K562 (cell line): ENCODE data around the gene NDFIP2. TPM values are rescaled to one million over a fixed set of nuclear protein-coding genes. Genes with fewer than 3 reads are reported as not detected.

Experiments used
- ATAC-seq: fragments of 200-7000 bp; cut with Tn5 transposase; 3 replicates; pipeline ENCODE4 v1.9.1; 2020; ENCODE audit warnings: moderate library complexity
- BruUV-seq: library from RNA; stranded (reverse); fragments of 400-500 nt; replicated peaks from 2 replicates; lab custom pipeline; 2021; lab: Mats Ljungman, UMichigan
- CTCF ChIA-PET: fragments of 300-600 bp; formaldehyde crosslinking; extraction: SDS; loops from one replicate; lab custom pipeline; 2021; ENCODE audit warnings: low intra/inter-chr PET ratio; lab: Yijun Ruan, JAX
- POLR2A ChIA-PET: fragments of 300-600, 350-650 bp; sonication (Branson Sonifier 250); formaldehyde crosslinking; extraction: SDS; loops from one replicate; lab custom pipeline; 2021; ENCODE audit warnings: antibody characterized with exemption, inconsistent platforms; lab: Yijun Ruan, JAX
- DNase-seq, 4 experiments: peaks; one replicate each; pipeline versions ENCODE4 v3.0.0 to v3.0.0-alpha.2; 2011 to 2018; ENCODE audit warnings: low spot score in 3 of 4, mixed read lengths in 3 of 4; ENCODE audit errors: extremely low read depth in 1 of 4
- FAIRE-seq: peaks from 2 replicates; lab custom pipeline; 2011; peaks lifted over from hg19 to GRCh38; lab: Jason Lieb, UNC
- H2AFZ ChIP-seq: 2 replicates; pipeline ENCODE4 v1.6.0; 2011; ENCODE audit warnings: low read depth, low read length, control low read depth, inconsistent platforms
- H3K27ac ChIP-seq: fragments of 200-600 bp; 3 replicates; pipeline ENCODE4 v1.8.0; 2011; ENCODE audit warnings: low read depth, mild to moderate bottlenecking, control low read depth, inconsistent platforms, low read length, moderate library complexity, mixed read lengths; ENCODE audit errors: extremely low read depth
- H3K27me3 ChIP-seq, 2 experiments: fragments of 300-600 bp in 1 of 2; 2 replicates in 1 of 2; 3 replicates in 1 of 2; pipeline versions ENCODE4 v1.6.0 to v1.8.0; 2011; ENCODE audit warnings: inconsistent platforms in 2 of 2, low read length in 2 of 2, mild to moderate bottlenecking in 1 of 2, mixed read lengths in 1 of 2, moderate library complexity in 1 of 2; ENCODE audit not compliant: control insufficient read depth in 2 of 2, insufficient read depth in 2 of 2
- H3K36me3 ChIP-seq: fragments of 300-600 bp; 3 replicates; pipeline ENCODE4 v1.8.0; 2011; ENCODE audit warnings: mild to moderate bottlenecking, low read length, inconsistent platforms; ENCODE audit not compliant: control insufficient read depth, insufficient read depth
- H3K4me1 ChIP-seq, 2 experiments: fragments of 200-600 bp in 1 of 2; replicated peaks in 1 of 2; 2 replicates in 1 of 2; 3 replicates in 1 of 2; pipeline versions ENCODE4 v1.5.1 to v1.8.0; 2011; ENCODE audit warnings: inconsistent platforms in 2 of 2, low read length in 2 of 2, mild to moderate bottlenecking in 1 of 2, mixed read lengths in 1 of 2, moderate library complexity in 1 of 2; ENCODE audit not compliant: control insufficient read depth in 2 of 2, insufficient read depth in 2 of 2
- H3K4me2 ChIP-seq: 2 replicates; pipeline ENCODE4 v1.6.1; 2011; ENCODE audit warnings: low read length, control low read depth, inconsistent platforms, mixed read lengths; ENCODE audit not compliant: insufficient read depth
- H3K4me3 ChIP-seq: fragments of 200-600 bp; sonication (generic), shearing (Covaris generic); 2 replicates; pipeline ENCODE4 v1.5.1; 2016; ENCODE audit warnings: control low read depth, inconsistent platforms
- H3K79me2 ChIP-seq: fragments of 200-600 bp; 3 replicates; pipeline ENCODE4 v1.8.0; 2011; ENCODE audit warnings: low read length, inconsistent platforms; ENCODE audit not compliant: control insufficient read depth, insufficient read depth
- H3K9ac ChIP-seq, 2 experiments: 2 replicates each; pipeline versions ENCODE4 v1.6.0 to v1.6.1; 2011; ENCODE audit warnings: low read depth in 2 of 2, low read length in 2 of 2, control low read depth in 1 of 2, inconsistent platforms in 1 of 2, mild to moderate bottlenecking in 1 of 2, mixed read lengths in 1 of 2; ENCODE audit not compliant: insufficient read depth in 1 of 2
- H3K9me1 ChIP-seq: one replicate; pipeline ENCODE4 v1.6.0; 2011; ENCODE audit warnings: inconsistent platforms, mild to moderate bottlenecking, low read length, moderate library complexity; ENCODE audit not compliant: control insufficient read depth, insufficient read depth
- H3K9me3 ChIP-seq: replicated peaks from 2 replicates; pipeline ENCODE4 v1.5.1; 2011; ENCODE audit warnings: low read depth, low read length, inconsistent platforms; ENCODE audit not compliant: control insufficient read depth, insufficient read depth
- H4K20me1 ChIP-seq: replicated peaks from 2 replicates; pipeline ENCODE4 v1.6.1; 2011; ENCODE audit warnings: low read length, inconsistent platforms, mixed read lengths; ENCODE audit not compliant: control insufficient read depth, insufficient read depth
- ERF ChIP-seq: fragments of 450-650 bp; formaldehyde crosslinking; IDR thresholded peaks from 2 replicates; pipeline ENCODE4 v1.4.0; 2020; ENCODE audit warnings: mild to moderate bottlenecking, mixed read lengths
- KHSRP ChIP-seq: fragments of 450-650 bp; IDR thresholded peaks from 2 replicates; pipeline ENCODE4 v1.6.1; 2017
- RCOR1 ChIP-seq, 2 experiments: IDR thresholded peaks; 2 replicates each; pipeline ENCODE4 v1.6.1; 2012; ENCODE audit warnings: low read depth in 2 of 2, low read length in 2 of 2, borderline replicate concordance in 1 of 2, improper control_type of control experiment in 1 of 2
- ZBTB43 ChIP-seq: sonication (generic); formaldehyde crosslinking; IDR thresholded peaks from 2 replicates; pipeline ENCODE4 v1.8.0; 2023; ENCODE audit warnings: mild to moderate bottlenecking, missing genetic modification reagents
- ZC3H11A ChIP-seq: IDR thresholded peaks from 2 replicates; pipeline ENCODE4 v1.6.1; 2012; ENCODE audit warnings: low read depth, low read length, improper control_type of control experiment
- WGBS: fragments of 100-300 bp; shearing (Covaris generic); methylation state at CpG from one replicate; pipeline ENCODE4 v1.1.6; 2016; ENCODE audit warnings: low coverage, mixed read lengths; ENCODE audit not compliant: insufficient coverage; ENCODE audit errors: missing lambda C conversion rate; 5-methylcytosine and 5-hydroxymethylcytosine counted together
- in situ Hi-C: fragments of 300-500 bp; cut with MboI; formaldehyde crosslinking; loops from 4 replicates; pipeline ENCODE4 v1.15.0; 2018; ENCODE audit warnings: inconsistent platforms, mixed read lengths
- intact Hi-C: fragments of 100-400 bp; cut with micrococcal nuclease; formaldehyde crosslinking; loops from 2 replicates; pipeline ENCODE4 v1.14.2; 2022
- polyA plus RNA-seq, 8 experiments: library from polyadenylated mRNA; depleted of rRNA in 4 of 8; stranded (reverse) in 5 of 8; unstranded in 3 of 8; fragments of >200 nt; fragmentation: Nextera tagmentation in 2 of 8; fragmentation: Illumina TruSeq in 1 of 8; extraction: Ambion mirVana in 2 of 8; extraction: Trizol in 1 of 8; gene quantifications; 2 replicates each; pipeline versions ENCODE4 v1.2.1 to v1.2.3, GENCODE V29; 2011 to 2014; ENCODE audit warnings: inconsistent platforms in 1 of 8, missing spikeins in 1 of 8
- total RNA-seq, 7 experiments: library from RNA; depleted of rRNA in 6 of 7; stranded (reverse); fragments of >200 nt in 6 of 7; fragmentation: Illumina TruSeq in 2 of 7; extraction: Trizol in 2 of 7; gene quantifications; 2 replicates each; pipeline versions ENCODE4 v1.2.1 to v1.2.3, GENCODE V29; 2011 to 2021; ENCODE audit warnings: low replicate concordance in 1 of 7
- TF ChIP-seq, protein P1 (sequence below), 2 experiments: fragments of 450-650 bp in 1 of 2; sonication (generic) in 1 of 2; formaldehyde crosslinking in 1 of 2; IDR thresholded peaks; 2 replicates each; pipeline versions ENCODE4 v1.7.1 to v1.9.0; 2016 to 2022; ENCODE audit warnings: inconsistent platforms in 1 of 2, mild to moderate bottlenecking in 1 of 2, missing genetic modification reagents in 1 of 2

NDFIP2 gene
- total and polyA plus RNA-seq, 9 of the 15 experiments (the other 6 are each of a cell fraction or from before 2014, with no cell fraction given): 13.4 to 54.4 (median 27.8) TPM

DNA sequence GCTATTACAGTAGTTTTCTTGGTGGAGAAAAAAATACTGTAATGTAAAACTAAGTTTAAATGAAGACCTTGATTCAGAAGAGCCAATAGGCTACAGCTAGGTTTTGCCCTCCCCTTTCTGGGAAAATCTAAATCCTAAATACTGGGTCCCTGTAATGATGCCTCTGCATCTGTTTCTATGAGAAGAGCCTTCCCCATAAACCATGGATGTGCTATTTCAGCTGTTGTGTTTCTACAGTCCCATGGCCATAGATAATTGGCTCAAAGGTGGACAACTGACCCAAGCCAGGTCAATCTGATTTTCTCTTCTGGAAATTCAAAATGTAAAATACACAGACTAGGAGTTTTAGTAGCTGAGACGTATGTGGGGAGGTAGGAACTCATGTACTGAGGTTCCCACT is 101.9 kb downstream of the NDFIP2 start:
- no peak for ATAC-seq
- Histone ChIP-seq H3K4me3 (no peak overlapping the region), H4K20me1 (no peaks in the 10 kb centered on the region), H3K36me3 (no peaks in the 10 kb centered on the region), H3K9me1 (no peaks in the 10 kb centered on the region), H3K9ac (no peak overlapping the region), H3K4me1 (no peaks in the 10 kb centered on the region), H3K79me2 (no peaks in the 10 kb centered on the region), H3K27me3 (no peaks in the 10 kb centered on the region), H3K27ac (no peak overlapping the region), H3K4me2 (no peak overlapping the region), H2AFZ (no peak overlapping the region), H3K9me3 (no peaks in the 10 kb centered on the region)
- CTCF ChIA-PET: interaction anchor here (0.6 kb wide), 1 partner anchor 219 kb away, joined by 4 read pairs; no protein-coding TSS in a partner anchor
- in situ Hi-C loops: no loop called here
- POLR2A ChIA-PET: no interaction called here
- no peak for FAIRE-seq
- intact Hi-C loops: no loop called here
- no peak for DNase-seq
- BruUV-seq: no TSS peak
- WGBS: 0% methylated on average over 1 of the region's 1 CpG
- TF ChIP-seq ZBTB43 (CRISPR knock-in tag) (no peak), RCOR1 (IDR thresholded peaks at IDR 0.05; ENCODE audit: borderline replicate concordance in 1 of 2, low read depth in 2 of 2, low read length in 2 of 2) (no peak), ERF (no peak), KHSRP (no peak), ZC3H11A (no peak)
- TF ChIP-seq, protein P1, sequence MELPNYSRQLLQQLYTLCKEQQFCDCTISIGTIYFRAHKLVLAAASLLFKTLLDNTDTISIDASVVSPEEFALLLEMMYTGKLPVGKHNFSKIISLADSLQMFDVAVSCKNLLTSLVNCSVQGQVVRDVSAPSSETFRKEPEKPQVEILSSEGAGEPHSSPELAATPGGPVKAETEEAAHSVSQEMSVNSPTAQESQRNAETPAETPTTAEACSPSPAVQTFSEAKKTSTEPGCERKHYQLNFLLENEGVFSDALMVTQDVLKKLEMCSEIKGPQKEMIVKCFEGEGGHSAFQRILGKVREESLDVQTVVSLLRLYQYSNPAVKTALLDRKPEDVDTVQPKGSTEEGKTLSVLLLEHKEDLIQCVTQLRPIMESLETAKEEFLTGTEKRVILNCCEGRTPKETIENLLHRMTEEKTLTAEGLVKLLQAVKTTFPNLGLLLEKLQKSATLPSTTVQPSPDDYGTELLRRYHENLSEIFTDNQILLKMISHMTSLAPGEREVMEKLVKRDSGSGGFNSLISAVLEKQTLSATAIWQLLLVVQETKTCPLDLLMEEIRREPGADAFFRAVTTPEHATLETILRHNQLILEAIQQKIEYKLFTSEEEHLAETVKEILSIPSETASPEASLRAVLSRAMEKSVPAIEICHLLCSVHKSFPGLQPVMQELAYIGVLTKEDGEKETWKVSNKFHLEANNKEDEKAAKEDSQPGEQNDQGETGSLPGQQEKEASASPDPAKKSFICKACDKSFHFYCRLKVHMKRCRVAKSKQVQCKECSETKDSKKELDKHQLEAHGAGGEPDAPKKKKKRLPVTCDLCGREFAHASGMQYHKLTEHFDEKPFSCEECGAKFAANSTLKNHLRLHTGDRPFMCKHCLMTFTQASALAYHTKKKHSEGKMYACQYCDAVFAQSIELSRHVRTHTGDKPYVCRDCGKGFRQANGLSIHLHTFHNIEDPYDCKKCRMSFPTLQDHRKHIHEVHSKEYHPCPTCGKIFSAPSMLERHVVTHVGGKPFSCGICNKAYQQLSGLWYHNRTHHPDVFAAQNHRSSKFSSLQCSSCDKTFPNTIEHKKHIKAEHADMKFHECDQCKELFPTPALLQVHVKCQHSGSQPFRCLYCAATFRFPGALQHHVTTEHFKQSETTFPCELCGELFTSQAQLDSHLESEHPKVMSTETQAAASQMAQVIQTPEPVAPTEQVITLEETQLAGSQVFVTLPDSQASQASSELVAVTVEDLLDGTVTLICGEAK (IDR thresholded peaks at IDR 0.05): no peak
- TF ChIP-seq, protein P1 (CRISPR knock-in tag; IDR thresholded peaks at IDR 0.05): no peak
